Kidney (tissue), 14 donors: ENCODE data around the gene GALNT7. TPM values are rescaled to one million over a fixed set of nuclear protein-coding genes. Genes with fewer than 3 reads are reported as not detected.

Source experiments
- DNase-seq, 5 donors: peaks; one replicate each; pipeline ENCODE4 v3.0.0-alpha.2; 2013 to 2020
- FAIRE-seq: peaks from 2 replicates; lab custom pipeline; 2012; peaks lifted over from hg19 to GRCh38; lab: Jason Lieb, UNC
- H3K27ac ChIP-seq, 2 donors: one replicate each; pipeline ENCODE4 v1.7.0; 2013; ENCODE audit warnings: low read depth in 2 of 2, low read length in 2 of 2, inconsistent platforms in 1 of 2
- H3K27me3 ChIP-seq: one replicate; pipeline ENCODE4 v1.7.1; 2013; ENCODE audit warnings: low read length, inconsistent platforms; ENCODE audit not compliant: control insufficient read depth, insufficient read depth
- H3K36me3 ChIP-seq, 3 donors: one replicate each; pipeline versions ENCODE4 v1.7.0 to v1.7.1; 2013; ENCODE audit warnings: low read length in 3 of 3, control low read depth in 1 of 3, inconsistent platforms in 1 of 3; ENCODE audit not compliant: insufficient read depth in 3 of 3, control insufficient read depth in 2 of 3
- H3K4me1 ChIP-seq, 3 donors: one replicate each; pipeline versions ENCODE4 v1.7.0 to v1.7.1; 2013; ENCODE audit warnings: low read length in 3 of 3, inconsistent platforms in 1 of 3, low read depth in 1 of 3; ENCODE audit not compliant: control insufficient read depth in 2 of 3, insufficient read depth in 2 of 3
- H3K4me3 ChIP-seq, 3 donors: one replicate each; pipeline versions ENCODE4 v1.7.0 to v1.8.1; 2013; ENCODE audit warnings: low read length in 3 of 3, control low read depth in 1 of 3, inconsistent platforms in 1 of 3
- H3K9ac ChIP-seq, 3 donors: one replicate each; pipeline versions ENCODE4 v1.7.0 to v1.7.1; 2013; ENCODE audit warnings: low read length in 3 of 3, control low read depth in 1 of 3, inconsistent platforms in 1 of 3
- H3K9me3 ChIP-seq, 3 donors: one replicate each; pipeline versions ENCODE4 v1.7.0 to v1.7.1; 2013; ENCODE audit warnings: low read length in 3 of 3, control low read depth in 1 of 3, inconsistent platforms in 1 of 3; ENCODE audit not compliant: control insufficient read depth in 2 of 3, insufficient read depth in 1 of 3
- CTCF ChIP-seq: IDR thresholded peaks from 3 replicates; pipeline ENCODE4 v1.5.1; 2012; ENCODE audit warnings: mild to moderate bottlenecking, moderate library complexity, borderline replicate concordance; ENCODE audit not compliant: insufficient read depth; ENCODE audit errors: extremely low read depth
- intact Hi-C: fragments of 100-400 bp; cut with DNase I; formaldehyde crosslinking; loops from one replicate; pipeline ENCODE4 v1.11.1; 2022
- polyA plus RNA-seq: library from polyadenylated mRNA; stranded (reverse); fragments of 350-450 nt; fragmentation: Illumina TruSeq; extraction: RNeasy Lipid Tissue Mini Kit (QIAGEN cat#74804); gene quantifications from one replicate; pipeline ENCODE4 v1.2.3, GENCODE V29; 2014; ENCODE audit warnings: low read depth, low replicate concordance; ENCODE audit not compliant: insufficient read depth
- total RNA-seq: library from RNA; stranded (reverse); fragmentation: NEBNext Ultra II Directional; extraction: Animal tissue kit (Norgen Biotek cat#: 25700); gene quantifications from one replicate; pipeline ENCODE4 v1.2.1, GENCODE V29; 2021
- donor health status: control.
- donor health status: control.
- donor health status: control.
- donor health status: control.
- donor health status: control.
- donor health status: DM: yes; HTN: yes; CAD: no.
- donor health status: Normal renal cell carcinoma (clear cell type).

The GALNT7 gene
- total and polyA plus RNA-seq, 2 donors from 2014 or later, result 3.8 to 25.6 TPM

GRCh38 chr4:173171987-173172386, 3.4 kb downstream of the GALNT7 start:
- Histone ChIP-seq H3K27ac (no peak overlapping the region), H3K27me3 (no peaks in the 10 kb centered on the region), H3K4me1 (peaks cover 0 to 7% (median 7%) of the 10 kb centered on the region in 3 donors), H3K36me3 (no peaks in the 10 kb centered on the region), H3K9me3 (no peaks in the 10 kb centered on the region), H3K4me3 (no peak overlapping the region), H3K9ac (no peak overlapping the region)
- DNase-seq (no peak), FAIRE-seq (no peak)
- no peak for TF ChIP-seq CTCF
- intact Hi-C loops, result no loop called here

GRCh38 chr4:173174184-173174583, 5.6 kb downstream of the GALNT7 start:
- H3K36me3 ChIP-seq, result no peaks in the 10 kb centered on the region
- no peak overlapping the region for H3K9ac ChIP-seq
- no peak overlapping the region for H3K4me3 ChIP-seq
- intact Hi-C loops, result no loop called here
- H3K27ac ChIP-seq, result no peak overlapping the region
- no peaks in the 10 kb centered on the region for H3K9me3 ChIP-seq
- DNase-seq, result no peak
- H3K4me1 ChIP-seq, result peaks cover 0 to 10% (median 4%) of the 10 kb centered on the region in 3 donors
- FAIRE-seq, result no peak
- TF ChIP-seq CTCF, result no peak
- no peaks in the 10 kb centered on the region for H3K27me3 ChIP-seq

GRCh38 chr4:173174594-173175012, 6.0 kb downstream of the GALNT7 start:
- no peak overlapping the region for H3K27ac ChIP-seq
- no peaks in the 10 kb centered on the region for H3K27me3 ChIP-seq
- TF ChIP-seq CTCF, result no peak
- peaks cover 0 to 10% (median 4%) of the 10 kb centered on the region in 3 donors for H3K4me1 ChIP-seq
- H3K9ac ChIP-seq, result no peak overlapping the region
- DNase-seq (no peak), FAIRE-seq (no peak)
- no peak overlapping the region for H3K4me3 ChIP-seq
- intact Hi-C loops, result no loop called here
- H3K9me3 ChIP-seq, result no peaks in the 10 kb centered on the region
- no peaks in the 10 kb centered on the region for H3K36me3 ChIP-seq

- Histone ChIP-seq H3K27me3 (no peaks in the 10 kb centered on the region), H3K36me3 (no peaks in the 10 kb centered on the region), H3K4me1 (peaks cover 0 to 3% (median 0%) of the 10 kb centered on the region in 3 donors), H3K9ac (no peak overlapping the region), H3K9me3 (no peaks in the 10 kb centered on the region), H3K4me3 (no peak overlapping the region), H3K27ac (no peak overlapping the region)
- FAIRE-seq (no peak), DNase-seq (no peak)
- intact Hi-C loops, result no loop called here
- no peak for TF ChIP-seq CTCF
These were observed 7.4 kb downstream of the GALNT7 start for GRCh38 chr4:173176010-173176409.
